ENCODE data around the gene C2orf42.
"Not testable (repeated sequence)": the region's sequence is repeated elsewhere in the genome, so short reads cannot be mapped to it uniquely, and the experiment has no call there.

The C2orf42 gene

GRCh38 chr2:70190418-70191243, at the start of gene C2orf42:
TSS of gene C2orf42 (minus strand) at chr2:70191019. CDS start at chr2:70181985, 9,034 bp downstream.
- peak; percentile 88 for DNase-seq (ENCODE audit: low read depth)

- DNase-seq (ENCODE audit: low read depth): no peak
Observed at GRCh38 chr2:70240599-70240998, 49.8 kb upstream of the C2orf42 start.

GRCh38 chr2:70233926-70234325, 43.1 kb upstream of the C2orf42 start:
- DNase-seq (ENCODE audit: low read depth): no peak

- DNase-seq (ENCODE audit: low read depth): no peak
Observed at GRCh38 chr2:70226781-70227180, 36.0 kb upstream of the C2orf42 start.

- DNase-seq (ENCODE audit: low read depth): not testable (repeated sequence)
Observed at GRCh38 chr2:70223305-70223704, 32.5 kb upstream of the C2orf42 start.

- no peak for DNase-seq (ENCODE audit: low read depth)
Observed at GRCh38 chr2:70214953-70215549, 24.2 kb upstream of the C2orf42 start.

GRCh38 chr2:70214365-70214764, 23.5 kb upstream of the C2orf42 start:
- no peak for DNase-seq (ENCODE audit: low read depth)

- DNase-seq (ENCODE audit: low read depth): no peak
Observed at GRCh38 chr2:70212298-70212932, 21.6 kb upstream of the C2orf42 start.

- no peak for DNase-seq (ENCODE audit: low read depth)
Observed at GRCh38 chr2:70211595-70211994, 20.8 kb upstream of the C2orf42 start.

GRCh38 chr2:70204452-70204851, 13.6 kb upstream of the C2orf42 start:
- no peak for DNase-seq (ENCODE audit: low read depth)

GRCh38 chr2:70203086-70203485, 12.3 kb upstream of the C2orf42 start:
- DNase-seq (ENCODE audit: low read depth): no peak

GRCh38 chr2:70202236-70202806, 11.5 kb upstream of the C2orf42 start:
- DNase-seq (ENCODE audit: low read depth): no peak

GRCh38 chr2:70201831-70202230, 11.0 kb upstream of the C2orf42 start:
- no peak for DNase-seq (ENCODE audit: low read depth)

GRCh38 chr2:70201225-70201768, 10.5 kb upstream of the C2orf42 start:
- DNase-seq (ENCODE audit: low read depth): no peak

GRCh38 chr2:70199320-70199864, 8.6 kb upstream of the C2orf42 start:
- no peak for DNase-seq (ENCODE audit: low read depth)

GRCh38 chr2:70192516-70192915, 1.7 kb upstream of the C2orf42 start:
- DNase-seq (ENCODE audit: low read depth): no peak

- no peak for DNase-seq (ENCODE audit: low read depth)
Observed at GRCh38 chr2:70191244-70191735, 471 bp upstream of the C2orf42 start.

GRCh38 chr2:70188460-70188859, 2.4 kb downstream of the C2orf42 start:
- DNase-seq (ENCODE audit: low read depth): no peak

GRCh38 chr2:70187170-70187569, 3.6 kb downstream of the C2orf42 start:
- not testable (repeated sequence) for DNase-seq (ENCODE audit: low read depth)

- no peak for DNase-seq (ENCODE audit: low read depth)
Observed at GRCh38 chr2:70182689-70183088, 8.1 kb downstream of the C2orf42 start.

- DNase-seq (ENCODE audit: low read depth): no peak
Observed at GRCh38 chr2:70181363-70181956, 9.4 kb downstream of the C2orf42 start.

- no peak for DNase-seq (ENCODE audit: low read depth)
Observed at GRCh38 chr2:70173520-70173919, 17.3 kb downstream of the C2orf42 start.
